IMR-90 (cell line): ENCODE data around the gene PLCG2. TPM values are rescaled to one million over a fixed set of nuclear protein-coding genes. Genes with fewer than 3 reads are reported as not detected.

Source experiments
- ATAC-seq: fragments of 200-7000 bp; cut with Tn5 transposase; 2 replicates; pipeline ENCODE4 v1.9.1; 2020; ENCODE audit warnings: low read depth, mild to moderate bottlenecking, moderate library complexity
- BruUV-seq: library from RNA; stranded (reverse); fragments of 400-500 nt; replicated peaks from 2 replicates; lab custom pipeline; 2021; lab: Mats Ljungman, UMichigan
- CTCF ChIA-PET: fragments of 300-600 bp; formaldehyde crosslinking; extraction: SDS; loops from one replicate; lab custom pipeline; 2021; ENCODE audit warnings: antibody characterized with exemption; lab: Yijun Ruan, JAX
- POLR2A ChIA-PET: fragments of 300-600 bp; sonication (Branson Sonifier 250); formaldehyde crosslinking; loops from one replicate; lab custom pipeline; 2022; ENCODE audit warnings: antibody characterized with exemption; ENCODE audit not compliant: unreplicated experiment; lab: Charles Lee
- DNase-seq: peaks from one replicate; pipeline ENCODE4 v3.0.0; 2013
- H2AFZ ChIP-seq: replicated peaks from 2 replicates; pipeline ENCODE3; 2013; ENCODE audit warnings: low read length, mild to moderate bottlenecking; ENCODE audit not compliant: poor library complexity
- H2AK5ac ChIP-seq: 2 replicates; pipeline ENCODE4 v1.6.1; 2013; ENCODE audit warnings: low read depth, low read length, inconsistent platforms
- H2AK9ac ChIP-seq: replicated peaks from 2 replicates; pipeline ENCODE3; 2013; ENCODE audit warnings: mild to moderate bottlenecking, low read depth, low read length, moderate library complexity; ENCODE audit not compliant: poor library complexity
- H2BK120ac ChIP-seq: 2 replicates; pipeline ENCODE4 v1.6.1; 2013; ENCODE audit warnings: low read depth, low read length, inconsistent platforms
- H2BK15ac ChIP-seq: 3 replicates; pipeline ENCODE4 v1.6.1; 2013; ENCODE audit warnings: low read depth, low read length, inconsistent platforms
- H2BK20ac ChIP-seq: 2 replicates; pipeline ENCODE4 v1.6.1; 2013; ENCODE audit warnings: low read depth, mild to moderate bottlenecking, inconsistent platforms, low read length, moderate library complexity
- H2BK5ac ChIP-seq: 2 replicates; pipeline ENCODE4 v1.6.1; 2013; ENCODE audit warnings: mild to moderate bottlenecking, low read depth, low read length, inconsistent platforms; ENCODE audit not compliant: poor library complexity, severe bottlenecking
- H3K14ac ChIP-seq: replicated peaks from 2 replicates; pipeline ENCODE4 v1.6.1; 2013; ENCODE audit warnings: low read depth, low read length, inconsistent platforms
- H3K18ac ChIP-seq: 2 replicates; pipeline ENCODE4 v1.6.1; 2013; ENCODE audit warnings: low read depth, low read length, control low read depth
- H3K23ac ChIP-seq: 2 replicates; pipeline ENCODE4 v1.6.1; 2013; ENCODE audit warnings: low read depth, low read length, inconsistent platforms
- H3K27ac ChIP-seq: 2 replicates; pipeline ENCODE4 v1.5.1; 2013; ENCODE audit warnings: mild to moderate bottlenecking, control low read depth, low read length; ENCODE audit not compliant: insufficient read depth
- H3K27me3 ChIP-seq: 2 replicates; pipeline ENCODE4 v1.6.1; 2013; ENCODE audit warnings: low read length; ENCODE audit not compliant: control insufficient read depth, insufficient read depth
- H3K36me3 ChIP-seq: 2 replicates; pipeline ENCODE4 v1.6.1; 2013; ENCODE audit warnings: low read length, mixed read lengths; ENCODE audit not compliant: control insufficient read depth, insufficient read depth
- H3K4ac ChIP-seq: 2 replicates; pipeline ENCODE4 v1.6.1; 2013; ENCODE audit warnings: low read depth, low read length, inconsistent platforms
- H3K4me1 ChIP-seq: 2 replicates; pipeline ENCODE4 v1.6.1; 2013; ENCODE audit warnings: low read length, mixed read lengths; ENCODE audit not compliant: control insufficient read depth, insufficient read depth
- H3K4me2 ChIP-seq: 2 replicates; pipeline ENCODE4 v1.6.1; 2013; ENCODE audit warnings: low read depth, mild to moderate bottlenecking, control low read depth, low read length, moderate library complexity
- H3K4me3 ChIP-seq: 2 replicates; pipeline ENCODE4 v1.5.1; 2013; ENCODE audit warnings: low read depth, mild to moderate bottlenecking, control low read depth, low read length, moderate library complexity; ENCODE audit not compliant: insufficient read depth
- H3K56ac ChIP-seq: 2 replicates; pipeline ENCODE4 v1.6.1; 2013; ENCODE audit warnings: low read length, inconsistent platforms; ENCODE audit not compliant: insufficient read depth; ENCODE audit errors: extremely low read depth
- H3K79me1 ChIP-seq, 2 experiments: 2 replicates each; pipeline ENCODE4 v1.6.1; 2013; ENCODE audit warnings: low read length in 2 of 2, inconsistent platforms in 1 of 2, low read depth in 1 of 2
- H3K9ac ChIP-seq: 2 replicates; pipeline ENCODE4 v1.6.1; 2013; ENCODE audit warnings: low read depth, low read length, control low read depth
- H3K9me1 ChIP-seq: 2 replicates; pipeline ENCODE4 v1.6.1; 2013; ENCODE audit warnings: low read length, inconsistent platforms; ENCODE audit not compliant: insufficient read depth
- H3K9me3 ChIP-seq: 2 replicates; pipeline ENCODE4 v1.6.1; 2013; ENCODE audit warnings: low read length; ENCODE audit not compliant: control insufficient read depth, insufficient read depth
- H4K20me1 ChIP-seq: 2 replicates; pipeline ENCODE4 v1.6.1; 2013; ENCODE audit warnings: low read length, inconsistent platforms; ENCODE audit not compliant: insufficient read depth
- H4K5ac ChIP-seq: 2 replicates; pipeline ENCODE4 v1.6.1; 2013; ENCODE audit warnings: mild to moderate bottlenecking, low read depth, low read length, control low read depth
- H4K8ac ChIP-seq, 2 experiments: 2 replicates each; pipeline ENCODE4 v1.6.1; 2013; ENCODE audit warnings: low read depth in 2 of 2, low read length in 2 of 2, control low read depth in 1 of 2, inconsistent platforms in 1 of 2
- H4K91ac ChIP-seq: 2 replicates; pipeline ENCODE4 v1.6.1; 2013; ENCODE audit warnings: low read depth, low read length, inconsistent platforms; ENCODE audit not compliant: insufficient read depth
- BHLHE40 ChIP-seq: fragments of 150-350 bp; IDR thresholded peaks from 2 replicates; pipeline ENCODE4 v1.6.1; 2016; ENCODE audit warnings: mild to moderate bottlenecking, low read depth, low read length
- CEBPB ChIP-seq: IDR thresholded peaks from 2 replicates; pipeline ENCODE4 v1.6.1; 2012; ENCODE audit warnings: low read depth, low read length, improper control_type of control experiment
- CHD1 ChIP-seq: IDR thresholded peaks from 2 replicates; pipeline ENCODE4 v1.6.1; 2012; ENCODE audit warnings: low read depth, low read length, improper control_type of control experiment
- CTCF ChIP-seq: conservative IDR thresholded peaks from 2 replicates; pipeline ENCODE4 v1.5.1; 2012; ENCODE audit warnings: mild to moderate bottlenecking, low read depth, low read length, improper control_type of control experiment
- ELK1 ChIP-seq: fragments of 150-350 bp; IDR thresholded peaks from 2 replicates; pipeline ENCODE4 v1.6.1; 2016; ENCODE audit warnings: low read depth, mild to moderate bottlenecking, low read length, moderate library complexity, borderline replicate concordance
- FOS ChIP-seq: fragments of 150-350 bp; IDR thresholded peaks from 2 replicates; pipeline ENCODE4 v1.6.1; 2016; ENCODE audit warnings: low read depth, low read length
- MAFK ChIP-seq: IDR thresholded peaks from 2 replicates; pipeline ENCODE4 v1.6.1; 2012; ENCODE audit warnings: low read depth, low read length, improper control_type of control experiment
- MAZ ChIP-seq: IDR thresholded peaks from 2 replicates; pipeline ENCODE4 v1.6.1; 2012; ENCODE audit warnings: low read depth, mild to moderate bottlenecking, low read length, improper control_type of control experiment, moderate library complexity, borderline replicate concordance
- MXI1 ChIP-seq: IDR thresholded peaks from 2 replicates; pipeline ENCODE4 v1.6.1; 2012; ENCODE audit warnings: low read depth, mild to moderate bottlenecking, low read length, moderate library complexity, borderline replicate concordance
- NFE2L2 ChIP-seq: fragments of 150-350 bp; IDR thresholded peaks from 2 replicates; pipeline ENCODE4 v1.6.1; 2016; ENCODE audit warnings: low read depth, mild to moderate bottlenecking, low read length
- POLR2A ChIP-seq: IDR thresholded peaks from 2 replicates; pipeline ENCODE4 v1.6.1; 2012; ENCODE audit warnings: mild to moderate bottlenecking, low read depth, low read length
- RAD21 ChIP-seq: IDR thresholded peaks from 2 replicates; pipeline ENCODE4 v1.6.1; 2012; ENCODE audit warnings: low read length, improper control_type of control experiment
- RCOR1 ChIP-seq: IDR thresholded peaks from 2 replicates; pipeline ENCODE4 v1.6.1; 2012; ENCODE audit warnings: mild to moderate bottlenecking, low read length, improper control_type of control experiment; ENCODE audit not compliant: insufficient replicate concordance
- RFX5 ChIP-seq: IDR thresholded peaks from 2 replicates; pipeline ENCODE4 v1.8.0; 2012; ENCODE audit warnings: low read depth, mild to moderate bottlenecking, low read length, moderate library complexity
- SMC3 ChIP-seq: fragments of 150-350 bp; IDR thresholded peaks from 2 replicates; pipeline ENCODE4 v1.6.1; 2016; ENCODE audit warnings: low read depth, mild to moderate bottlenecking, antibody characterized with exemption, low read length, moderate library complexity
- USF2 ChIP-seq: fragments of 150-350 bp; IDR thresholded peaks from 2 replicates; pipeline ENCODE4 v1.6.1; 2017; ENCODE audit warnings: mild to moderate bottlenecking, antibody characterized with exemption, low read length, low read depth
- WGBS, 2 experiments: methylation state at CpG; one replicate each; pipeline versions ENCODE4 v1.1.5 to v1.1.7; 2013; ENCODE audit warnings: missing lambda C conversion rate in 2 of 2; ENCODE audit not compliant: insufficient read length in 1 of 2; ENCODE audit errors: extremely low coverage in 2 of 2; 5-methylcytosine and 5-hydroxymethylcytosine counted together
- dilution Hi-C: fragments of 300-500 bp; cut with HindIII; formaldehyde crosslinking; loops from one replicate; pipeline ENCODE4 v1.14.3; 2018; ENCODE audit warnings: low sequenced_read_pairs; ENCODE audit not compliant: unreplicated experiment
- in situ Hi-C: fragments of 300-500 bp; cut with MboI; formaldehyde crosslinking; loops from 3 replicates; pipeline ENCODE4 v1.14.3; 2019; ENCODE audit warnings: low sequenced_read_pairs, inconsistent platforms, mixed read lengths
- intact Hi-C: fragments of 100-400 bp; cut with micrococcal nuclease; formaldehyde crosslinking; loops from 2 replicates; pipeline ENCODE4 v1.10.0; 2022
- polyA plus RNA-seq, 3 experiments: library from polyadenylated mRNA; depleted of rRNA; stranded (reverse); fragments of >200 nt; gene quantifications; 2 replicates each; pipeline ENCODE4 v1.2.3, GENCODE V29; 2012; ENCODE audit warnings: low replicate concordance in 1 of 3
- total RNA-seq: library from RNA; depleted of rRNA; stranded (reverse); fragments of >200 nt; gene quantifications from 2 replicates; pipeline ENCODE4 v1.2.3, GENCODE V29; 2012

PLCG2 gene
- total and polyA plus RNA-seq, 2 of the 4 experiments (the other 2 are of a cell fraction), result 0.14 to 0.18 TPM

- H2AK5ac ChIP-seq, result no peak overlapping the region
- POLR2A ChIA-PET, result no interaction called here
- no peak overlapping the region for H3K14ac ChIP-seq
- H4K5ac ChIP-seq, result no peak overlapping the region
- no peak overlapping the region for H4K8ac ChIP-seq
- H3K4me1 ChIP-seq, result no peaks in the 10 kb centered on the region
- no peak overlapping the region for H3K23ac ChIP-seq
- TF ChIP-seq USF2 (no peak), MAZ (no peak), NFE2L2 (no peak), RFX5 (no peak), CEBPB (no peak), POLR2A (no peak), MXI1 (no peak), FOS (no peak), SMC3 (no peak), MAFK (no peak), ELK1 (no peak), RAD21 (no peak), RCOR1 (no peak), BHLHE40 (no peak), CTCF (no peak), CHD1 (no peak)
- dilution Hi-C loops (no loop called here), intact Hi-C loops (no loop called here), in situ Hi-C loops (no loop called here)
- H3K36me3 ChIP-seq, result no peaks in the 10 kb centered on the region
- no peaks in the 10 kb centered on the region for H3K9me1 ChIP-seq
- no peaks in the 10 kb centered on the region for H3K79me1 ChIP-seq
- H3K9me3 ChIP-seq, result peaks cover 7% of the 10 kb centered on the region
- no peak overlapping the region for H3K56ac ChIP-seq
- H2AK9ac ChIP-seq, result no peak overlapping the region
- peaks cover 12% of the 10 kb centered on the region for H3K27me3 ChIP-seq
- ATAC-seq (no peak), DNase-seq (no peak)
- H3K18ac ChIP-seq, result no peak overlapping the region
- 36% methylated on average over 4 of the region's 8 CpGs; no CpG with 5 or more reads in 1 of the 2 experiments for WGBS, 2 experiments
- H3K4me3 ChIP-seq, result no peak overlapping the region
- no peak overlapping the region; the same call in 1 of the 2 replicates for H3K9ac ChIP-seq
- H2AFZ ChIP-seq, result peak overlapping the region; percentile 50
- H2BK20ac ChIP-seq, result no peak overlapping the region
- no TSS peak for BruUV-seq
- no peak overlapping the region for H3K4me2 ChIP-seq
- no peaks in the 10 kb centered on the region for H4K20me1 ChIP-seq
- H2BK5ac ChIP-seq, result no peak overlapping the region
- H3K4ac ChIP-seq, result no peak overlapping the region
- CTCF ChIA-PET, result no interaction called here
- no peak overlapping the region for H2BK15ac ChIP-seq
- H3K27ac ChIP-seq, result no peak overlapping the region
- H2BK120ac ChIP-seq, result no peak overlapping the region
- H4K91ac ChIP-seq, result no peak overlapping the region
Observed at GRCh38 chr16:82010649-82011048, 231.6 kb downstream of the PLCG2 start.
